Heart left ventricle (tissue), 13 donors: ENCODE measurements around the gene SBNO2.

ENCODE experiments used
- POLR2A ChIP-seq, 2 donors: fragments of 450-650 bp; IDR thresholded peaks; one replicate each; pipeline ENCODE4 v1.6.1; 2017; ENCODE audit warnings: antibody characterized with exemption in 2 of 2, mild to moderate bottlenecking in 2 of 2, moderate library complexity in 2 of 2
- TF ChIP-seq, protein P1 (sequence below), 12 donors: fragments of 200-600 bp; sonication (generic) in 4 of 12; IDR thresholded peaks; one replicate each; pipeline versions ENCODE4 v1.5.0 to v1.8.0; 2018 to 2022; ENCODE audit warnings: antibody characterized with exemption in 12 of 12, mild to moderate bottlenecking in 5 of 12
- donor health status: ischemic (EF 13 %, LVEDD 7.1; RV severe dilation, severe dysfunction).
- donor health status: DM: no; HTN: yes; CAD: no.
- donor health status: DM: no; HTN: no; CAD: no.
- donor health status: ischemic (EF 25% LVEDD 6.9; RV normal size, moderate dysfunction).
- donor health status: ischemic (EF 25% LVEDD 5.7; RV mildly dilated, moderate dysfunction).
- donor health status: ischemic (EF 35%, LVEDD 5.7; RV mildly dilated, moderate dysfunction).
- donor health status: nonischemic (EF 11% LVEDD 7.7; RV severe dilation, severe dysfunction).
- donor health status: DM: yes; HTN: yes; CAD: no.
- donor health status: PGD.
- donor health status: ischemic (EF 29% LVEDD 5.4; RV normal size, mild dysfunction).
- donor health status: nonischemic (EF 23%, LVEDD 6.1; RV moderate dilation, normal function).

DNA sequence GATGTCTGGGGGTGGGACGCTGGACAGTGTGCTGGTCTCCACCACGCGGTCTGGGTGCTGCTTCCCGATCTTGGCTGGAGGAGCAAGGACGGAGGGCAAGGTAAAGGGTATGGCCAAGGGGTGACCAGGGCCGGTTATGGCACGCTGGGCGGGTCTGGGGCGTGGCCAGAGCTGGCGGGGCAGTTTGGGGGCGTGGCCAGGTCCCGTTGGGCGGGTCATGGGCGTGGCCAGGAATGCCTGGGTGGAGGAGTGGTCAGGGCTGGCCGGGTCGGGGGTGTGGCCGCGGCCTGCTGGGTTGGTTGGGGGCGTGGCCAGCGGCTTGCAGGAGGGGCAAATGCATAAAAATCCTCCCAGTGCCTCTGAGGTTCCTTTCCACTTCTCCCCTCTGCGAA lies 51.1 kb downstream of the SBNO2 start:
- TF ChIP-seq, protein P1, sequence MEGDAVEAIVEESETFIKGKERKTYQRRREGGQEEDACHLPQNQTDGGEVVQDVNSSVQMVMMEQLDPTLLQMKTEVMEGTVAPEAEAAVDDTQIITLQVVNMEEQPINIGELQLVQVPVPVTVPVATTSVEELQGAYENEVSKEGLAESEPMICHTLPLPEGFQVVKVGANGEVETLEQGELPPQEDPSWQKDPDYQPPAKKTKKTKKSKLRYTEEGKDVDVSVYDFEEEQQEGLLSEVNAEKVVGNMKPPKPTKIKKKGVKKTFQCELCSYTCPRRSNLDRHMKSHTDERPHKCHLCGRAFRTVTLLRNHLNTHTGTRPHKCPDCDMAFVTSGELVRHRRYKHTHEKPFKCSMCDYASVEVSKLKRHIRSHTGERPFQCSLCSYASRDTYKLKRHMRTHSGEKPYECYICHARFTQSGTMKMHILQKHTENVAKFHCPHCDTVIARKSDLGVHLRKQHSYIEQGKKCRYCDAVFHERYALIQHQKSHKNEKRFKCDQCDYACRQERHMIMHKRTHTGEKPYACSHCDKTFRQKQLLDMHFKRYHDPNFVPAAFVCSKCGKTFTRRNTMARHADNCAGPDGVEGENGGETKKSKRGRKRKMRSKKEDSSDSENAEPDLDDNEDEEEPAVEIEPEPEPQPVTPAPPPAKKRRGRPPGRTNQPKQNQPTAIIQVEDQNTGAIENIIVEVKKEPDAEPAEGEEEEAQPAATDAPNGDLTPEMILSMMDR (IDR thresholded peaks at IDR 0.05), result no peak
- TF ChIP-seq POLR2A (IDR thresholded peaks at IDR 0.05), result no peak
